ENCODE results near the gene TMEM117.

DNA sequence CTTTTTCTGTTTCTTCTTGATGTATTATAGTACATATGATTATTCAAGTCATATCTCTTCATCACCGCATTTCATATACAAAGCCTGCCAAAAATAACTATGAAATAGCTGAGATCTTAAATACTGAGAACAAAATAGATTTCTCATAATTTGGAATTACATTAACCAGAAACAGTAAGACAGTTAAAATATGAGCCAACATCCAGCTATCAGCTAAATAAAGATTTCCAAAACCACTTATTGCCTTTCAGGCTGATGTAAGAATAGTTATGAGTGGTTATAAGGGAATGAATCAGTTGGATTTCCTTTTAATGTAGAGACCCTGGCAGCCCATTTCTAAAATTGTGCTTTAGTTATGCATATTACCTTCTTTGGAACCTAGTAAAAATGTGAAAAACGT lies 47.4 kb downstream of the TMEM117 start:
- TF ChIP-seq POLR2A (IDR thresholded peaks at IDR 0.05), result no peak
- TF ChIP-seq, protein P1, sequence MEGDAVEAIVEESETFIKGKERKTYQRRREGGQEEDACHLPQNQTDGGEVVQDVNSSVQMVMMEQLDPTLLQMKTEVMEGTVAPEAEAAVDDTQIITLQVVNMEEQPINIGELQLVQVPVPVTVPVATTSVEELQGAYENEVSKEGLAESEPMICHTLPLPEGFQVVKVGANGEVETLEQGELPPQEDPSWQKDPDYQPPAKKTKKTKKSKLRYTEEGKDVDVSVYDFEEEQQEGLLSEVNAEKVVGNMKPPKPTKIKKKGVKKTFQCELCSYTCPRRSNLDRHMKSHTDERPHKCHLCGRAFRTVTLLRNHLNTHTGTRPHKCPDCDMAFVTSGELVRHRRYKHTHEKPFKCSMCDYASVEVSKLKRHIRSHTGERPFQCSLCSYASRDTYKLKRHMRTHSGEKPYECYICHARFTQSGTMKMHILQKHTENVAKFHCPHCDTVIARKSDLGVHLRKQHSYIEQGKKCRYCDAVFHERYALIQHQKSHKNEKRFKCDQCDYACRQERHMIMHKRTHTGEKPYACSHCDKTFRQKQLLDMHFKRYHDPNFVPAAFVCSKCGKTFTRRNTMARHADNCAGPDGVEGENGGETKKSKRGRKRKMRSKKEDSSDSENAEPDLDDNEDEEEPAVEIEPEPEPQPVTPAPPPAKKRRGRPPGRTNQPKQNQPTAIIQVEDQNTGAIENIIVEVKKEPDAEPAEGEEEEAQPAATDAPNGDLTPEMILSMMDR (IDR thresholded peaks at IDR 0.05), result no peak

Measured in stomach (tissue), 4 donors.